DMS 273 treated with DMSO at 0.1 percent for 48 hours (cell line): Measurements from ENCODE around the gene IGFALS.

ENCODE experiments used
- DNase-seq: peaks from one replicate; lab custom pipeline; 2025; lab: John Stamatoyannopoulos, UW

IGFALS gene

DNA sequence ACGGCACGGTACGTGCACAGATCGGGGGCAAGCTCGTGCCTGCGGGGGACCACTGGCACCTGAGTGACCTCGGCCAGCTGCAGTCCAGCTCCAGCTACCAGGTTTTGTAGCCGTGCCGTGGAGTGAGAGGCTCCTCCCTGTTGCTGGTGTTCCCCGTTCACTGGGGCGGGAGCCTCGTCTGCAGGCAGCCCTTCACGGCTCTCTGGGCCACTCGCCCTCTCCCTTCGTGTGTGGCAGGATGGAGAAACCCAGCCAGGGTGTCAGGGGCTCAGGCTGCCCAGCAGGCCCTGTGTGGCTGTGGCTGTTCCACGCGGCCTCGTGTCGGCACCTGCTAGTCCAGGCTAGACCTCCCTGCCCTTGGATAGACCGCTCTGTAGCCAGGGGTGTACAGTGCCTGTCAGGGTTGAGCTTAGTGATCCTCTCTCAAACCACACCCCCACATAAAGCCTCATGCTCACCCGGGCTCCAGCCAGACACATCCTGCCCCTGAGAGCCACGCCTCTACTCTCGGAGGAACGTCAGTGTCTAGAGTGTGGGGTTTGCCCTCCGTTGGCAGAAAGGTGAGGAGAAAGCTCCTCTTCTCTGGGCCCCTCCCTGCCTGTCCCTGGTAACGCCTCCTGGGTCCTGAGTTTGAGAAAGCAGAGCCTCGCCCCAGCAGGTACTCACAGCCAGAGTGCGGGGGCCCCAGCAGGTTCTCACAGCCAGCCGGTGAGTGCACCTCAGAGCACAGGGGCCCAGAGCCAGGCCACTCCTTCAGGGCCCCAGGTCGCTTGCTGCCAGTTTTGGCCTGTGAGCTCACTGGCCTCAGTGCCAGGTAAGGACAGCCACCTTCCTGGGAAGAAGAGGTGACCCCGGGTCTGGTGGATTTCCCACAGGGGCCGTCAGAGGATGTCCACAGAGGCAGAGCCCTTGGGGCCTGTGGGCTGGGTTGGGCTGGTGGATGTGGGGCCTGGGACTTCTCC is 49.8 kb downstream of the IGFALS start:
- DNase-seq, result no peak

DNA sequence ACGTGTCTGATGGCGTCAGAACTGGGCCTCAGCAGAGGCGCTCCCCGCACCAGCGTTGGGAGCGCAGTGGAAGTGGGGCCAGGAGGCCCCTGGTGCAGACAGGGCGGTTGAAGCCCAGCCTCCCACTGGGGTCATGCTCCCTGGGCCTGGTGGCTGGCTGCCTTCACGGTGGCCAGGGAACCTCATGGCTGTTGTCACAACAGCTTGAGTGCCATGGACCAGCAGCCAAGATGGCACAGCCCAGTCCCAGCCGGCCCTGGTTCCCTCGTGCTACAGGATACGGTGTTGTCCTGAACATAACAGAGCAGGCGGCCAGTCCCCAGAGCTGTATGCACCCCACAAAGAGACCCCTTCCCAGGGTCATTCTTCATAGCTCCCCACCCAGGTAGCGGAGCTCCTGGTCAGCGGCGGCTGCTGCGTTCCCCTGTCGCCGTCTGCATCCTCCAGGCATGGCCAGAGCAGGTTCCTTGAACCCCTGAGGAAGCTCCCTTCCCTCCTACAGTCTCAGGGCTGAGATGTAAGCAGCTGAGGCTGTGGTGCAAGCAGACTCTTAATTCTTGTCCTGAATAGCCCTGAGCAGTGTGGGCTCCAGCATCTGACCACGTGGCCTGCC is 51.8 kb downstream of the IGFALS start:
- DNase-seq, result no peak

DNA sequence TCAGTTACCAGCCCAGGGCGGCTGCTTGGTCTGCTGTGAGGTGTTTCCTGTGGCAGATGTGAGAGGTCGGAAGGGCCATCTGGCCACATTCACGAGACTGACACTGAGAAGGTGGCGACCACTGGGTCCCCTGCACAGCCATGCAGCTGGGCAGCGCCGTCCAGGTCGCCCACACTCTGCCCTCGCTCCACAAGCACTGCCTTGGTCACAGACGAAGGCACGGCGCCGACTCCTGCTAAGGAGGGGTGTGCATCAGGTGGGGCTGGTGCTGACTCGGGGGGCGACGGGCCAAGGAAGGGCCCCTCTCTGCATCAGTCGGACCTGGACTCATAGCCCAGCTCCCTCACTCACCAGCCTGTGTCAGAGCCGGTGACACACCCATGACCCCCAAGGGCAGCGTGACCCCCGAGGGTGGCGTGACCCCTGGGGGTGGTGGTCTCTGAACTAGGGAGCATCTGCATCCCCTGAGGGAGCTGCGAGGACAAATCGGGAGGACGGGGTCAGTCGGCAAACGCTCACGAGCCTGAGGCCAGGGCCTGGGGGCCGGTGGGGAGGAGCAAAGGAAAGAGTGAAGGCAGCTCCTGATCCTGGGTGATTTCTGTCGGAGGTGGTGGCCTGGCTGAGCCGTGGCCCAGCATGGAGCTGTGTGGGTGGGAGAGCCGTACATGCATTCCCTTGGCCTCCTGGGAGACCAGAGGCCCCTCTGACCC is 52.6 kb downstream of the IGFALS start:
- no peak for DNase-seq
